H9 (cell line): Measurements from ENCODE around the gene KLHDC3. TPM values are rescaled to one million over a fixed set of nuclear protein-coding genes. Genes with fewer than 3 reads are reported as not detected.
A peak's percentile ranks its signal among the peaks of the same experiment; 100 is the strongest.

Experiments
- DNase-seq: peaks from one replicate; pipeline ENCODE4 v3.0.0-alpha.2; 2017
- H2AFZ ChIP-seq: one replicate; pipeline ENCODE4 v1.6.1; 2013; ENCODE audit warnings: mild to moderate bottlenecking, low read length, control low read depth, moderate library complexity
- H2AK5ac ChIP-seq: 2 replicates; pipeline ENCODE4 v1.6.1; 2013; ENCODE audit warnings: low read length, control low read depth, mixed read lengths; ENCODE audit not compliant: insufficient read length
- H2BK120ac ChIP-seq: one replicate; pipeline ENCODE4 v1.6.1; 2013; ENCODE audit warnings: low read depth, mild to moderate bottlenecking, low read length, control low read depth, inconsistent platforms; ENCODE audit not compliant: poor library complexity, severe bottlenecking
- H2BK12ac ChIP-seq: 2 replicates; pipeline ENCODE4 v1.6.1; 2013; ENCODE audit warnings: low read length, control low read depth, mixed read lengths, low read depth; ENCODE audit not compliant: insufficient read length
- H2BK15ac ChIP-seq: 2 replicates; pipeline ENCODE4 v1.6.1; 2013; ENCODE audit warnings: low read depth, low read length, control low read depth
- H2BK20ac ChIP-seq: one replicate; pipeline ENCODE4 v1.6.1; 2013; ENCODE audit warnings: low read depth, mild to moderate bottlenecking, low read length, control low read depth, inconsistent platforms; ENCODE audit not compliant: poor library complexity, severe bottlenecking
- H2BK5ac ChIP-seq: 2 replicates; pipeline ENCODE4 v1.6.1; 2013; ENCODE audit warnings: low read length, control low read depth, mixed read lengths; ENCODE audit not compliant: insufficient read length
- H3K14ac ChIP-seq: 2 replicates; pipeline ENCODE4 v1.6.1; 2013; ENCODE audit warnings: low read length, control low read depth; ENCODE audit not compliant: insufficient read depth
- H3K18ac ChIP-seq: 2 replicates; pipeline ENCODE4 v1.6.1; 2013; ENCODE audit warnings: low read depth, mild to moderate bottlenecking, mixed read lengths, low read length, control low read depth; ENCODE audit not compliant: insufficient read length
- H3K23ac ChIP-seq: 2 replicates; pipeline ENCODE4 v1.6.1; 2013; ENCODE audit warnings: low read length, control low read depth, mixed read lengths, low read depth; ENCODE audit not compliant: insufficient read length
- H3K23me2 ChIP-seq: 2 replicates; pipeline ENCODE4 v1.6.1; 2013; ENCODE audit warnings: low read depth, mild to moderate bottlenecking, mixed read lengths, low read length, control low read depth; ENCODE audit not compliant: insufficient read length, poor library complexity, severe bottlenecking
- H3K27ac ChIP-seq: 2 replicates; pipeline ENCODE4 v1.5.1; 2013; ENCODE audit warnings: low read length, control low read depth, mixed read lengths, low read depth; ENCODE audit not compliant: insufficient read length
- H3K27me3 ChIP-seq: 2 replicates; pipeline ENCODE4 v1.6.1; 2013; ENCODE audit warnings: low read length, control low read depth, inconsistent platforms; ENCODE audit not compliant: insufficient read depth
- H3K4ac ChIP-seq: 2 replicates; pipeline ENCODE4 v1.6.1; 2013; ENCODE audit warnings: low read depth, mild to moderate bottlenecking, control low read depth, inconsistent platforms, low read length, moderate library complexity
- H3K4me1 ChIP-seq: 2 replicates; pipeline ENCODE4 v1.6.1; 2013; ENCODE audit warnings: low read length, control low read depth, inconsistent platforms; ENCODE audit not compliant: insufficient read depth
- H3K4me2 ChIP-seq: 2 replicates; pipeline ENCODE4 v1.6.1; 2013; ENCODE audit warnings: low read length, control low read depth, mixed read lengths; ENCODE audit not compliant: insufficient read length, insufficient read depth
- H3K56ac ChIP-seq: 2 replicates; pipeline ENCODE4 v1.6.1; 2013; ENCODE audit warnings: low read depth, mild to moderate bottlenecking, mixed read lengths, low read length, control low read depth; ENCODE audit not compliant: insufficient read length
- H3K79me1 ChIP-seq: 2 replicates; pipeline ENCODE4 v1.6.1; 2013; ENCODE audit warnings: low read depth, mild to moderate bottlenecking, moderate library complexity, low read length, control low read depth, inconsistent platforms; ENCODE audit not compliant: insufficient read depth, poor library complexity, severe bottlenecking
- H3K79me2 ChIP-seq: 2 replicates; pipeline ENCODE4 v1.6.1; 2013; ENCODE audit warnings: low read length, control low read depth, inconsistent platforms; ENCODE audit not compliant: insufficient read depth
- H3K9ac ChIP-seq: 2 replicates; pipeline ENCODE4 v1.6.1; 2013; ENCODE audit warnings: low read length, control low read depth, mixed read lengths; ENCODE audit not compliant: insufficient read length; ENCODE audit errors: extremely low read depth
- H3K9me3 ChIP-seq: one replicate; pipeline ENCODE4 v1.6.1; 2013; ENCODE audit warnings: low read depth, low read length, inconsistent platforms; ENCODE audit not compliant: control insufficient read depth
- H3T11ph ChIP-seq: one replicate; pipeline ENCODE4 v1.6.1; 2013; ENCODE audit warnings: mild to moderate bottlenecking, low read length, control low read depth, inconsistent platforms
- H4K20me1 ChIP-seq: one replicate; pipeline ENCODE4 v1.6.1; 2013; ENCODE audit not compliant: control insufficient read depth, insufficient read length, insufficient read depth
- H4K5ac ChIP-seq: 2 replicates; pipeline ENCODE4 v1.6.1; 2013; ENCODE audit warnings: low read depth, mild to moderate bottlenecking, mixed read lengths, low read length, control low read depth; ENCODE audit not compliant: insufficient read length
- H4K8ac ChIP-seq: replicated peaks from 2 replicates; pipeline ENCODE4 v1.6.1; 2013; ENCODE audit warnings: low read length, control low read depth, mixed read lengths, low read depth; ENCODE audit not compliant: insufficient read length
- H4K91ac ChIP-seq: 2 replicates; pipeline ENCODE4 v1.6.1; 2013; ENCODE audit warnings: low read depth, mild to moderate bottlenecking, moderate library complexity, mixed read lengths, low read length, control low read depth; ENCODE audit not compliant: insufficient read length
- H3K27ac Mint-ChIP-seq, 3 experiments: 2 replicates in 2 of 3; 3 replicates in 1 of 3; pipeline ENCODE4 v1.8.0; 2020 to 2021; ENCODE audit warnings: mixed read lengths in 3 of 3, mild to moderate bottlenecking in 1 of 3, moderate library complexity in 1 of 3
- H3K27me3 Mint-ChIP-seq: 2 replicates; pipeline ENCODE4 v1.8.0; 2021; ENCODE audit warnings: low read depth, mild to moderate bottlenecking, moderate library complexity, mixed read lengths
- H3K36me3 Mint-ChIP-seq, 3 experiments: 2 replicates in 2 of 3; 3 replicates in 1 of 3; pipeline ENCODE4 v1.8.0; 2020 to 2021; ENCODE audit warnings: low read depth in 3 of 3, mixed read lengths in 3 of 3; ENCODE audit not compliant: insufficient read depth in 1 of 3
- H3K4me1 Mint-ChIP-seq, 2 experiments: 2 replicates each; pipeline ENCODE4 v1.8.0; 2020; ENCODE audit warnings: mixed read lengths in 2 of 2
- H3K4me3 Mint-ChIP-seq, 2 experiments: 2 replicates in 1 of 2; 3 replicates in 1 of 2; pipeline ENCODE4 v1.8.0; 2020 to 2021; ENCODE audit warnings: mild to moderate bottlenecking in 2 of 2, mixed read lengths in 2 of 2, moderate library complexity in 1 of 2
- H3K9me3 Mint-ChIP-seq, 2 experiments: 2 replicates in 1 of 2; 3 replicates in 1 of 2; pipeline ENCODE4 v1.8.0; 2020; ENCODE audit warnings: mild to moderate bottlenecking in 2 of 2, mixed read lengths in 2 of 2, moderate library complexity in 1 of 2
- CTCF ChIP-seq: fragments of 200-600 bp; sonication (generic); conservative IDR thresholded peaks from 3 replicates; pipeline ENCODE4 v1.8.0; 2021; ENCODE audit warnings: antibody characterized with exemption, mild to moderate bottlenecking
- WGBS: extraction: QIAGEN DNeasy Blood & Tissue Kit; methylation state at CpG from one replicate; pipeline ENCODE4 v1.1.7; 2013; ENCODE audit warnings: missing lambda C conversion rate, low lambda C conversion rate, mixed read lengths; ENCODE audit not compliant: insufficient read length; ENCODE audit errors: extremely low coverage; 5-methylcytosine and 5-hydroxymethylcytosine counted together
- total RNA-seq: library from RNA; stranded (reverse); gene quantifications from 2 replicates; pipeline ENCODE4 v1.2.1, GENCODE V29; 2021

Gene KLHDC3
- total RNA-seq, 1 experiment from 2014 or later: 146 TPM

DNA sequence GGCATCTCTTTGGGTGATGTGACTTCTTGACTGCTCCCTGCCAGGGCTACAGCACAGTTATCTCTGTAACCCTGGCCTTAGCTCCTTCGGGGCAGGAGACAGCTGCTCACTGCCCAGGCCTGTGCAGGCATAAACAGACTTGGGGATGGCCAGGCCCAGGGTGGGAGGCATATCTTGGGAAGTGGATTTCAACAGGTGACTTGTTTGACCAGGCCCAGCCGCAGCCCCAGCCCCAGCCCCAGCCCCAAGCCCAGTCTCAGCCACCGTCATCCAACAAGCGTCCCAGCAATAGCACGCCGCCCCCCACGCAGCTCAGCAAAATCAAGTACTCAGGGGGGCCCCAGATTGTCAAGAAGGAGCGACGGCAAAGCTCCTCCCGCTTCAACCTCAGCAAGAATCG, 7.8 kb upstream of the KLHDC3 start:
- Histone ChIP-seq H3K27me3 (no peaks in the 10 kb centered on the region), H4K20me1 (no peaks in the 10 kb centered on the region), H3K23me2 (no peaks in the 10 kb centered on the region), H2BK5ac (no peak overlapping the region), H3K14ac (no peak overlapping the region), H4K5ac (no peak overlapping the region), H3K9ac (no peak overlapping the region), H3K79me2 (0 out of 2 replicates have a peak, but pooled peaks cover 2% of the 10 kb centered on the region), H3K9me3 (no peaks in the 10 kb centered on the region), H2AK5ac (no peak overlapping the region), H3K18ac (no peak overlapping the region), H2AFZ (no peak overlapping the region), H4K8ac (no peak overlapping the region), H3K56ac (no peak overlapping the region), H3T11ph (no peak overlapping the region), H4K91ac (no peak overlapping the region), H2BK120ac (no peak overlapping the region), H3K23ac (no peak overlapping the region), H3K27ac (no peak overlapping the region), H3K4ac (no peak overlapping the region), H2BK20ac (no peak overlapping the region), H3K79me1 (no peaks in the 10 kb centered on the region), H3K4me1 (no peaks in the 10 kb centered on the region), H2BK15ac (no peak overlapping the region), H3K4me2 (no peak overlapping the region), H2BK12ac (no peak overlapping the region)
- Mint-ChIP-seq H3K27me3 (no peaks in the 10 kb centered on the region), H3K4me1 (peaks cover 4 to 5% of the 10 kb centered on the region in 2 experiments; a peak in 3 of 4 replicates), H3K36me3 (peaks cover 18 to 63% (median 56%) of the 10 kb centered on the region in 3 experiments; a peak in 6 of 7 replicates), H3K4me3 (no peak overlapping the region), H3K27ac (peak overlapping the region in 1 of 3 experiments; percentile 75; a peak in 1 of 7 replicates), H3K9me3 (no peaks in the 10 kb centered on the region)
- no peak for DNase-seq
- no CpG with 5 or more reads among the region's 11 CpGs for WGBS
- TF ChIP-seq CTCF: no peak
